Astrocyte (in vitro differentiated cells and primary cell): Measurements from ENCODE around the gene TWF2. TPM values are rescaled to one million over a fixed set of nuclear protein-coding genes. Genes with fewer than 3 reads are reported as not detected.

Experiments used
- DNase-seq: peaks from one replicate; pipeline ENCODE4 v3.0.0-alpha.2; 2010; ENCODE audit warnings: low read depth
- FAIRE-seq: peaks from 2 replicates; lab custom pipeline; 2011; peaks lifted over from hg19 to GRCh38; lab: Jason Lieb, UNC
- H2AFZ ChIP-seq: 2 replicates; pipeline ENCODE4 v1.6.0; 2012; ENCODE audit warnings: low read depth, low read length, inconsistent platforms
- H3K27ac ChIP-seq: 2 replicates; pipeline ENCODE4 v1.5.1; 2011; ENCODE audit warnings: low read depth, low read length, inconsistent platforms
- H3K27me3 ChIP-seq: 2 replicates; pipeline ENCODE4 v1.6.0; 2011; ENCODE audit warnings: low read length, inconsistent platforms; ENCODE audit not compliant: insufficient read depth
- H3K36me3 ChIP-seq: 2 replicates; pipeline ENCODE4 v1.5.1; 2011; ENCODE audit warnings: low read length, inconsistent platforms; ENCODE audit not compliant: insufficient read depth
- H3K4me1 ChIP-seq: 2 replicates; pipeline ENCODE4 v1.5.1; 2011; ENCODE audit warnings: low read length, inconsistent platforms; ENCODE audit not compliant: insufficient read depth
- H3K4me2 ChIP-seq: 2 replicates; pipeline ENCODE4 v1.6.0; 2012; ENCODE audit warnings: low read length, inconsistent platforms
- H3K4me3 ChIP-seq: 2 replicates; pipeline ENCODE4 v1.5.1; 2011; ENCODE audit warnings: low read depth, mild to moderate bottlenecking, low read length, inconsistent platforms; ENCODE audit not compliant: insufficient read depth
- H3K79me2 ChIP-seq: 2 replicates; pipeline ENCODE4 v1.6.0; 2012; ENCODE audit warnings: mild to moderate bottlenecking, low read length, inconsistent platforms; ENCODE audit not compliant: insufficient read depth
- H3K9ac ChIP-seq: 2 replicates; pipeline ENCODE4 v1.6.0; 2012; ENCODE audit warnings: mild to moderate bottlenecking, low read length, inconsistent platforms
- H3K9me3 ChIP-seq: 2 replicates; pipeline ENCODE4 v1.5.1; 2012; ENCODE audit warnings: low read depth, mild to moderate bottlenecking, low read length, inconsistent platforms; ENCODE audit not compliant: insufficient read depth
- H4K20me1 ChIP-seq: 2 replicates; pipeline ENCODE4 v1.6.0; 2012; ENCODE audit warnings: low read length, inconsistent platforms; ENCODE audit not compliant: insufficient read depth
- H3K27ac Mint-ChIP-seq: one replicate; pipeline ENCODE4 v1.8.0; 2021; ENCODE audit warnings: mild to moderate bottlenecking, mixed read lengths; ENCODE audit not compliant: unreplicated experiment
- H3K27me3 Mint-ChIP-seq: one replicate; pipeline ENCODE4 v1.8.0; 2021; ENCODE audit warnings: low read depth, mixed read lengths; ENCODE audit not compliant: unreplicated experiment
- H3K36me3 Mint-ChIP-seq: one replicate; pipeline ENCODE4 v1.8.0; 2021; ENCODE audit warnings: low read depth, mixed read lengths; ENCODE audit not compliant: unreplicated experiment
- H3K4me1 Mint-ChIP-seq: one replicate; pipeline ENCODE4 v1.8.0; 2021; ENCODE audit warnings: low read depth, mixed read lengths; ENCODE audit not compliant: unreplicated experiment
- H3K4me3 Mint-ChIP-seq: one replicate; pipeline ENCODE4 v1.8.0; 2021; ENCODE audit warnings: mild to moderate bottlenecking, moderate library complexity, mixed read lengths; ENCODE audit not compliant: unreplicated experiment
- H3K9me3 Mint-ChIP-seq: one replicate; pipeline ENCODE4 v1.8.0; 2021; ENCODE audit warnings: mild to moderate bottlenecking, mixed read lengths; ENCODE audit not compliant: unreplicated experiment
- CTCF ChIP-seq: IDR thresholded peaks from 2 replicates; pipeline ENCODE4 v1.5.1; 2011; ENCODE audit warnings: low read depth, mild to moderate bottlenecking, inconsistent platforms, low read length, moderate library complexity; ENCODE audit not compliant: insufficient read depth
- EZH2 ChIP-seq: IDR thresholded peaks from 2 replicates; pipeline ENCODE4 v1.6.1; 2012; ENCODE audit warnings: mild to moderate bottlenecking, low read length, inconsistent platforms; ENCODE audit not compliant: insufficient read depth
- total RNA-seq: library from RNA; stranded (reverse); gene quantifications from 2 replicates; pipeline ENCODE4 v1.2.1, GENCODE V29; 2021

TWF2 gene
- total RNA-seq, 1 donor from 2014 or later, result 103 TPM

- H3K36me3 ChIP-seq, result peaks cover 11% of the 10 kb centered on the region
- H3K4me1 ChIP-seq, result no peaks in the 10 kb centered on the region
These were observed 10.7 kb downstream of the TWF2 start for GRCh38 chr3:52228266-52228665.

DNA sequence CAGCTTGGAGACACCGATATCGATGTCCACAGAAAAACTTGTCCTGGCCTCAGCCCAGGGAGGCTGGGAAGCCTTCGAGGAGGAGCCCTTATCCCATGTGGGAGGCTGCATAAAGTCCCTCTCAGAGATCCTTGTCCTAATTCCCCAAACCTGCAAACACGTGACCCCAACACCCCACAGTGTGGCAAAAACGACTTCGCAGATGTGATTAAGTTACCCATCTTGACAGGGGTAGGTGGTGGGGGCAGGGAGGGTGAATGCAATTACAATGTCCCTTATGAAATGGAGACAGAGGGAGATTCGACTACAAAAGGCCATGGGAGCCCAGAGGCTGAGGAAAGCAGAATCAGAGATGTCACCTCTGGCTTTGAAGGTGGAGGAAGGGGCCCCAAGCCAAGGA, 11.2 kb downstream of the TWF2 start:
- Histone ChIP-seq H2AFZ (no peak overlapping the region), H3K79me2 (peaks cover 10% of the 10 kb centered on the region), H3K9me3 (no peaks in the 10 kb centered on the region), H3K4me2 (no peak overlapping the region), H3K27me3 (no peaks in the 10 kb centered on the region), H3K4me3 (no peak overlapping the region), H3K4me1 (no peaks in the 10 kb centered on the region), H3K36me3 (peaks cover 11% of the 10 kb centered on the region), H3K27ac (no peak overlapping the region), H4K20me1 (peaks cover 48% of the 10 kb centered on the region), H3K9ac (no peak overlapping the region)
- no peaks in the 10 kb centered on the region for H3K4me1 Mint-ChIP-seq
- DNase-seq (no peak), FAIRE-seq (no peak)
- H3K27me3 Mint-ChIP-seq, result peaks cover 9% of the 10 kb centered on the region
- H3K4me3 Mint-ChIP-seq, result no peak overlapping the region
- H3K36me3 Mint-ChIP-seq, result peaks cover 16% of the 10 kb centered on the region
- peaks cover 6% of the 10 kb centered on the region for H3K9me3 Mint-ChIP-seq
- no peak for TF ChIP-seq EZH2
- no peak for TF ChIP-seq CTCF
- no peak overlapping the region for H3K27ac Mint-ChIP-seq

More at GRCh38 chr3:52228266-52228665, 10.7 kb downstream of the TWF2 start:
- Mint-ChIP-seq H3K27me3 (peaks cover 7% of the 10 kb centered on the region), H3K4me1 (no peaks in the 10 kb centered on the region), H3K9me3 (peaks cover 6% of the 10 kb centered on the region), H3K27ac (no peak overlapping the region), H3K36me3 (peaks cover 15% of the 10 kb centered on the region), H3K4me3 (no peak overlapping the region)
- no peaks in the 10 kb centered on the region for H3K9me3 ChIP-seq
- H3K79me2 ChIP-seq, result peaks cover 13% of the 10 kb centered on the region
- H4K20me1 ChIP-seq, result peaks cover 53% of the 10 kb centered on the region
- no peak overlapping the region for H3K4me3 ChIP-seq
- H3K9ac ChIP-seq, result no peak overlapping the region
- H3K27me3 ChIP-seq, result no peaks in the 10 kb centered on the region
- no peak overlapping the region for H3K27ac ChIP-seq
- no peak for DNase-seq
- no peak for FAIRE-seq
- H3K4me2 ChIP-seq, result no peak overlapping the region
- no peak overlapping the region for H2AFZ ChIP-seq
- TF ChIP-seq CTCF, result no peak
- no peak for TF ChIP-seq EZH2

DNA sequence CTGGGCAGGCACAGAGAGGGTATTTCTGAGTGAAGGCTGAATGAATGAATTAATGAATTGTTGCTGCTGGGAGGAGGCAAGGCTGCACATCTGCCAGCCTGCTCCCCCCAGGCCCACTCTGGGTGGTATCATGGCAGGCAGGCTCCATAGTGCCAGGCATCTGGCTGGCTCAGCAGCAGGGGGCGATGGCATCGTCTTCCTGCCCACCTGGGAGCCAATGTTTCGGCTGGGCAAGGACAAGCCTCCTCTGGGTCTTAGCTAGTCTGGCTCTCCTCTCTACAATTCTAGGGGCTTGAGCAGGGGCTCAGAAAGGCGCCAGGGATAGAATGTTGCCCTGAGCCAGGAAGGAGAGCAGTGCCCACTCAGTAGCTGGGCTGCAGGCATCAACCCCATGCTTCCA, 11.8 kb downstream of the TWF2 start:
- FAIRE-seq (no peak), DNase-seq (no peak)
- H3K36me3 Mint-ChIP-seq, result peaks cover 16% of the 10 kb centered on the region
- peaks cover 9% of the 10 kb centered on the region for H3K27me3 Mint-ChIP-seq
- Histone ChIP-seq H3K36me3 (peaks cover 11% of the 10 kb centered on the region), H3K79me2 (peaks cover 6% of the 10 kb centered on the region), H3K27ac (no peak overlapping the region), H3K27me3 (no peaks in the 10 kb centered on the region), H3K4me2 (no peak overlapping the region), H3K9ac (no peak overlapping the region), H3K4me1 (no peaks in the 10 kb centered on the region), H3K4me3 (no peak overlapping the region), H4K20me1 (peaks cover 41% of the 10 kb centered on the region), H3K9me3 (no peaks in the 10 kb centered on the region), H2AFZ (no peak overlapping the region)
- H3K9me3 Mint-ChIP-seq, result peaks cover 6% of the 10 kb centered on the region
- H3K27ac Mint-ChIP-seq, result no peak overlapping the region
- no peak overlapping the region for H3K4me3 Mint-ChIP-seq
- TF ChIP-seq CTCF (no peak), EZH2 (no peak)
- no peaks in the 10 kb centered on the region for H3K4me1 Mint-ChIP-seq
